HEK293 (cell line): Measurements from ENCODE around the gene LINS1.

ENCODE experiments used
- KLF16 ChIP-seq: fragments of 450-650 bp; formaldehyde crosslinking; IDR thresholded peaks from 2 replicates; pipeline ENCODE4 v1.5.1; 2017; ENCODE audit warnings: missing biosample characterization, missing genetic modification characterization
- TCF7L2 ChIP-seq: IDR thresholded peaks from 2 replicates; pipeline ENCODE4 v1.6.1; 2011; ENCODE audit warnings: low read depth, mild to moderate bottlenecking, inconsistent platforms, low read length, moderate library complexity, borderline replicate concordance
- ZBTB8A ChIP-seq: fragments of 450-650 bp; formaldehyde crosslinking; IDR thresholded peaks from 2 replicates; pipeline ENCODE4 v1.5.1; 2016; ENCODE audit warnings: missing biosample characterization, missing genetic modification characterization
- ZEB2 ChIP-seq: fragments of 450-650 bp; formaldehyde crosslinking; IDR thresholded peaks from 2 replicates; pipeline ENCODE4 v1.5.1; 2016; ENCODE audit warnings: missing biosample characterization, missing genetic modification characterization
- ZNF138 ChIP-seq: fragments of 450-650 bp; formaldehyde crosslinking; IDR thresholded peaks from 2 replicates; pipeline ENCODE4 v1.5.1; 2016; ENCODE audit warnings: missing biosample characterization, missing genetic modification characterization, borderline replicate concordance
- ZNF146 ChIP-seq: fragments of 450-650 bp; formaldehyde crosslinking; IDR thresholded peaks from 2 replicates; pipeline ENCODE4 v1.5.1; 2016; ENCODE audit warnings: missing biosample characterization, missing genetic modification characterization
- ZNF292 ChIP-seq: fragments of 450-650 bp; formaldehyde crosslinking; IDR thresholded peaks from 2 replicates; pipeline ENCODE4 v1.5.1; 2016; ENCODE audit warnings: low read depth, missing biosample characterization, missing genetic modification characterization, borderline replicate concordance
- ZNF76 ChIP-seq: fragments of 450-650 bp; formaldehyde crosslinking; IDR thresholded peaks from 2 replicates; pipeline ENCODE4; 2016; ENCODE audit warnings: low read depth, missing biosample characterization, missing genetic modification characterization, borderline replicate concordance
- ZNF785 ChIP-seq: fragments of 450-650 bp; formaldehyde crosslinking; IDR thresholded peaks from 2 replicates; pipeline ENCODE4 v1.5.1; 2016; ENCODE audit warnings: missing biosample characterization, missing genetic modification characterization
- TF ChIP-seq, protein P1 (sequence below): fragments of 450-650 bp; formaldehyde crosslinking; IDR thresholded peaks from 2 replicates; pipeline ENCODE4 v1.5.1; 2016; ENCODE audit warnings: missing biosample characterization, missing genetic modification characterization
- TF ChIP-seq, protein P2 (sequence below): fragments of 450-650 bp; formaldehyde crosslinking; IDR thresholded peaks from 2 replicates; pipeline ENCODE4 v1.5.1; 2016; ENCODE audit warnings: missing biosample characterization, missing genetic modification characterization
- TF ChIP-seq, protein P3 (sequence below): fragments of 450-650 bp; formaldehyde crosslinking; IDR thresholded peaks from 2 replicates; pipeline ENCODE4 v1.5.1; 2016; ENCODE audit warnings: missing biosample characterization, missing genetic modification characterization
- TF ChIP-seq, protein P4 (sequence below): fragments of 450-650 bp; formaldehyde crosslinking; IDR thresholded peaks from 2 replicates; pipeline ENCODE4 v1.5.1; 2016; ENCODE audit warnings: missing biosample characterization, missing genetic modification characterization

DNA sequence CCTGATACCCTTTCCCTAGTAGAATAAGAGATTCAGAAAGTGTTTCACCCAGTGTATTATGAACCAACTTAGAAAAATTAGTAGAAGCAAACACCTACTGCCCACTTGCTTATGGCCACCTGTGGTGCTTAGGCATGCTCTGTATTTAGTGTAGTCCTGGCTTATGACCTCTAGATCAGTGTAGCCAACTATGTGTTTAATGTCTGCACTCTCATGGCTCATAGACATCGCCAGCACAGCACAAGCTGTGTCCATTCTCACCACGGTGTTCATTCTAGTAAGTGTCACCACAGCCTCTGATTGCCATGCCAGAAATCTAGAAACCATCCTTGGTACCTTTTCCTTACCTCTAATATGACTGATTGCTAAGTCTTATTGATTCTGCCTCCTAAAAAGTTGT, 14.7 kb upstream of the LINS1 start:
- TF ChIP-seq ZNF785 (no peak), ZNF76 (tag by site-specific recombination) (no peak), TCF7L2 (no peak), ZNF292 (tag by site-specific recombination) (no peak), ZEB2 (tag by site-specific recombination) (no peak), ZNF146 (tag by site-specific recombination) (no peak), ZNF138 (tag by site-specific recombination) (no peak), ZBTB8A (tag by site-specific recombination) (no peak), KLF16 (tag by site-specific recombination) (no peak)
- TF ChIP-seq, protein P1, sequence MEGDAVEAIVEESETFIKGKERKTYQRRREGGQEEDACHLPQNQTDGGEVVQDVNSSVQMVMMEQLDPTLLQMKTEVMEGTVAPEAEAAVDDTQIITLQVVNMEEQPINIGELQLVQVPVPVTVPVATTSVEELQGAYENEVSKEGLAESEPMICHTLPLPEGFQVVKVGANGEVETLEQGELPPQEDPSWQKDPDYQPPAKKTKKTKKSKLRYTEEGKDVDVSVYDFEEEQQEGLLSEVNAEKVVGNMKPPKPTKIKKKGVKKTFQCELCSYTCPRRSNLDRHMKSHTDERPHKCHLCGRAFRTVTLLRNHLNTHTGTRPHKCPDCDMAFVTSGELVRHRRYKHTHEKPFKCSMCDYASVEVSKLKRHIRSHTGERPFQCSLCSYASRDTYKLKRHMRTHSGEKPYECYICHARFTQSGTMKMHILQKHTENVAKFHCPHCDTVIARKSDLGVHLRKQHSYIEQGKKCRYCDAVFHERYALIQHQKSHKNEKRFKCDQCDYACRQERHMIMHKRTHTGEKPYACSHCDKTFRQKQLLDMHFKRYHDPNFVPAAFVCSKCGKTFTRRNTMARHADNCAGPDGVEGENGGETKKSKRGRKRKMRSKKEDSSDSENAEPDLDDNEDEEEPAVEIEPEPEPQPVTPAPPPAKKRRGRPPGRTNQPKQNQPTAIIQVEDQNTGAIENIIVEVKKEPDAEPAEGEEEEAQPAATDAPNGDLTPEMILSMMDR (tag by site-specific recombination), result no peak
- TF ChIP-seq, protein P2, sequence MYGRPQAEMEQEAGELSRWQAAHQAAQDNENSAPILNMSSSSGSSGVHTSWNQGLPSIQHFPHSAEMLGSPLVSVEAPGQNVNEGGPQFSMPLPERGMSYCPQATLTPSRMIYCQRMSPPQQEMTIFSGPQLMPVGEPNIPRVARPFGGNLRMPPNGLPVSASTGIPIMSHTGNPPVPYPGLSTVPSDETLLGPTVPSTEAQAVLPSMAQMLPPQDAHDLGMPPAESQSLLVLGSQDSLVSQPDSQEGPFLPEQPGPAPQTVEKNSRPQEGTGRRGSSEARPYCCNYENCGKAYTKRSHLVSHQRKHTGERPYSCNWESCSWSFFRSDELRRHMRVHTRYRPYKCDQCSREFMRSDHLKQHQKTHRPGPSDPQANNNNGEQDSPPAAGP (tag by site-specific recombination), result no peak
- TF ChIP-seq, protein P3, sequence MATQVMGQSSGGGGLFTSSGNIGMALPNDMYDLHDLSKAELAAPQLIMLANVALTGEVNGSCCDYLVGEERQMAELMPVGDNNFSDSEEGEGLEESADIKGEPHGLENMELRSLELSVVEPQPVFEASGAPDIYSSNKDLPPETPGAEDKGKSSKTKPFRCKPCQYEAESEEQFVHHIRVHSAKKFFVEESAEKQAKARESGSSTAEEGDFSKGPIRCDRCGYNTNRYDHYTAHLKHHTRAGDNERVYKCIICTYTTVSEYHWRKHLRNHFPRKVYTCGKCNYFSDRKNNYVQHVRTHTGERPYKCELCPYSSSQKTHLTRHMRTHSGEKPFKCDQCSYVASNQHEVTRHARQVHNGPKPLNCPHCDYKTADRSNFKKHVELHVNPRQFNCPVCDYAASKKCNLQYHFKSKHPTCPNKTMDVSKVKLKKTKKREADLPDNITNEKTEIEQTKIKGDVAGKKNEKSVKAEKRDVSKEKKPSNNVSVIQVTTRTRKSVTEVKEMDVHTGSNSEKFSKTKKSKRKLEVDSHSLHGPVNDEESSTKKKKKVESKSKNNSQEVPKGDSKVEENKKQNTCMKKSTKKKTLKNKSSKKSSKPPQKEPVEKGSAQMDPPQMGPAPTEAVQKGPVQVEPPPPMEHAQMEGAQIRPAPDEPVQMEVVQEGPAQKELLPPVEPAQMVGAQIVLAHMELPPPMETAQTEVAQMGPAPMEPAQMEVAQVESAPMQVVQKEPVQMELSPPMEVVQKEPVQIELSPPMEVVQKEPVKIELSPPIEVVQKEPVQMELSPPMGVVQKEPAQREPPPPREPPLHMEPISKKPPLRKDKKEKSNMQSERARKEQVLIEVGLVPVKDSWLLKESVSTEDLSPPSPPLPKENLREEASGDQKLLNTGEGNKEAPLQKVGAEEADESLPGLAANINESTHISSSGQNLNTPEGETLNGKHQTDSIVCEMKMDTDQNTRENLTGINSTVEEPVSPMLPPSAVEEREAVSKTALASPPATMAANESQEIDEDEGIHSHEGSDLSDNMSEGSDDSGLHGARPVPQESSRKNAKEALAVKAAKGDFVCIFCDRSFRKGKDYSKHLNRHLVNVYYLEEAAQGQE (tag by site-specific recombination), result no peak
- TF ChIP-seq, protein P4, sequence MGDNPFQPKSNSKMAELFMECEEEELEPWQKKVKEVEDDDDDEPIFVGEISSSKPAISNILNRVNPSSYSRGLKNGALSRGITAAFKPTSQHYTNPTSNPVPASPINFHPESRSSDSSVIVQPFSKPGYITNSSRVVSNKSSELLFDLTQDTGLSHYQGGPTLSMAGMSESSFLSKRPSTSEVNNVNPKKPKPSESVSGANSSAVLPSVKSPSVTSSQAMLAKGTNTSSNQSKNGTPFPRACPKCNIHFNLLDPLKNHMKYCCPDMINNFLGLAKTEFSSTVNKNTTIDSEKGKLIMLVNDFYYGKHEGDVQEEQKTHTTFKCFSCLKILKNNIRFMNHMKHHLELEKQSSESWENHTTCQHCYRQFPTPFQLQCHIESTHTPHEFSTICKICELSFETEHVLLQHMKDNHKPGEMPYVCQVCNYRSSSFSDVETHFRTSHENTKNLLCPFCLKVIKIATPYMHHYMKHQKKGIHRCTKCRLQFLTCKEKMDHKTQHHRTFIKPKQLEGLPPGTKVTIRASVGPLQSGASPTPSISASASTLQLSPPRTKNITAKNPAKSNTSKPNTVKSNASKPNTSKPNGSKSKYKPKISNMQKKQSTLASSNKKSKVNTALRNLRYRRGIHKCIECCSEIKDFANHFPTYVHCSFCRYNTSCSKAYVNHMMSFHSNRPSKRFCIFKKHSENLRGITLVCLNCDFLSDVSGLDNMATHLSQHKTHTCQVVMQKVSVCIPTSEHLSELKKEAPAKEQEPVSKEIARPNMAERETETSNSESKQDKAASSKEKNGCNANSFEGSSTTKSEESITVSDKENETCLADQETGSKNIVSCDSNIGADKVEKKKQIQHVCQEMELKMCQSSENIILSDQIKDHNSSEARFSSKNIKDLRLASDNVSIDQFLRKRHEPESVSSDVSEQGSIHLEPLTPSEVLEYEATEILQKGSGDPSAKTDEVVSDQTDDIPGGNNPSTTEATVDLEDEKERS (tag by site-specific recombination), result no peak
